ENCODE data around the gene MERTK. TPM values are rescaled to one million over a fixed set of nuclear protein-coding genes. Genes with fewer than 3 reads are reported as not detected.
A peak's percentile ranks its signal among the peaks of the same experiment; 100 is the strongest.

Gene MERTK
- total RNA-seq, 6 experiments from 2014 or later, result 10.6 to 18.3 (median 13.1) TPM

GRCh38 chr2:112010751-112011150 lies 112.3 kb downstream of the MERTK start:
- intact Hi-C loops (cut with DNase I), result no loop called here
- peaks cover 0 to 51% (median 11%) of the 10 kb centered on the region in 4 donors for H3K36me3 ChIP-seq
- H3K27me3 ChIP-seq, result no peaks in the 10 kb centered on the region
- ATAC-seq, result peak; percentile 50 to 56 (median 54)
- DNase-seq, result no peak
- H3K27ac ChIP-seq, result no peak overlapping the region
- TF ChIP-seq POLR2A (IDR thresholded peaks at IDR 0.05), result no peak
- no peak for TF ChIP-seq CTCF (IDR thresholded peaks at IDR 0.05)
- no peaks in the 10 kb centered on the region for H3K4me1 ChIP-seq
- WGBS (ENCODE audit: insufficient coverage, low coverage, low lambda C conversion rate, missing lambda C conversion rate), result 81% methylated on average over 5 of the region's 10 CpGs
- H3K4me3 ChIP-seq, result no peak overlapping the region
- H3K9me3 ChIP-seq, result no peaks in the 10 kb centered on the region

- intact Hi-C loops (cut with DNase I), result no loop called here
- TF ChIP-seq POLR2A (IDR thresholded peaks at IDR 0.05), result no peak
- TF ChIP-seq CTCF (IDR thresholded peaks at IDR 0.05), result no peak
- Histone ChIP-seq H3K4me3 (no peak overlapping the region), H3K4me1 (no peaks in the 10 kb centered on the region), H3K9me3 (no peaks in the 10 kb centered on the region), H3K27me3 (no peaks in the 10 kb centered on the region), H3K36me3 (peaks cover 0 to 47% (median 11%) of the 10 kb centered on the region in 4 donors), H3K27ac (no peak overlapping the region)
- DNase-seq, result no peak
- no peak for ATAC-seq
- WGBS (ENCODE audit: insufficient coverage, low coverage, low lambda C conversion rate, missing lambda C conversion rate), result 82% methylated on average over 4 of the region's 5 CpGs
Measured at GRCh38 chr2:112012556-112012955, 114.1 kb downstream of the MERTK start.

GRCh38 chr2:112018846-112019245 lies 120.4 kb downstream of the MERTK start:
- DNase-seq, result no peak
- no peak for TF ChIP-seq POLR2A (IDR thresholded peaks at IDR 0.05)
- TF ChIP-seq CTCF (IDR thresholded peaks at IDR 0.05), result no peak
- WGBS (ENCODE audit: insufficient coverage, low coverage, low lambda C conversion rate, missing lambda C conversion rate), result 87% methylated on average over 8 of the region's 8 CpGs
- no peak overlapping the region for H3K27ac ChIP-seq
- H3K4me1 ChIP-seq, result no peaks in the 10 kb centered on the region
- peaks cover 0 to 12% (median 5%) of the 10 kb centered on the region in 4 donors for H3K36me3 ChIP-seq
- intact Hi-C loops (cut with DNase I), result no loop called here
- ATAC-seq, result no peak
- H3K4me3 ChIP-seq, result no peak overlapping the region
- no peaks in the 10 kb centered on the region for H3K27me3 ChIP-seq
- no peaks in the 10 kb centered on the region for H3K9me3 ChIP-seq

GRCh38 chr2:112019569-112019982 lies 121.2 kb downstream of the MERTK start:
- Histone ChIP-seq H3K27me3 (no peaks in the 10 kb centered on the region), H3K36me3 (peaks cover 0 to 12% (median 5%) of the 10 kb centered on the region in 4 donors)
- DNase-seq, result no peak

More at GRCh38 chr2:112019569-112019982, 121.2 kb downstream of the MERTK start:
- WGBS (ENCODE audit: insufficient coverage, low coverage, low lambda C conversion rate, missing lambda C conversion rate), result 64% methylated on average over 2 of the region's 4 CpGs
- Histone ChIP-seq H3K4me3 (no peak overlapping the region), H3K4me1 (no peaks in the 10 kb centered on the region), H3K27ac (no peak overlapping the region), H3K9me3 (no peaks in the 10 kb centered on the region)
- peak in 2 of 4 donors; percentile 14 to 34 for ATAC-seq
- intact Hi-C loops (cut with DNase I), result no loop called here
- TF ChIP-seq POLR2A (IDR thresholded peaks at IDR 0.05) (no peak), CTCF (IDR thresholded peaks at IDR 0.05) (no peak)

Data from right lobe of liver (tissue), 6 donors.